GM12891 (cell line): ENCODE results near the gene NMD3.

Experiments
- POLR2A ChIP-seq: IDR thresholded peaks from 2 replicates; pipeline ENCODE4 v1.6.1; 2011; ENCODE audit warnings: low read depth, low read length, control low read depth
- POLR2AphosphoS5 ChIP-seq: IDR thresholded peaks from 2 replicates; pipeline ENCODE4 v1.6.1; 2011; ENCODE audit warnings: low read depth, low read length, control low read depth
- SPI1 ChIP-seq: IDR thresholded peaks from 2 replicates; pipeline ENCODE4 v1.6.1; 2011; ENCODE audit warnings: low read depth, low read length, control low read depth

- TF ChIP-seq POLR2AphosphoS5 = no peak
- no peak for TF ChIP-seq POLR2A
- TF ChIP-seq SPI1 = no peak
These were observed 5.9 kb upstream of the NMD3 start for GRCh38 chr3:161215185-161215584.
